MG63 (cell line): ENCODE results near the gene TMEM242. TPM values are rescaled to one million over a fixed set of nuclear protein-coding genes. Genes with fewer than 3 reads are reported as not detected.
"Not testable (repeated sequence)": the region's sequence is repeated elsewhere in the genome, so short reads cannot be mapped to it uniquely, and the experiment has no call there.

Experiments used
- DNase-seq: peaks from one replicate; pipeline ENCODE4 v3.0.0-alpha.2; 2020
- H3K27me3 ChIP-seq: fragments of 250-450 bp; sonication (Bioruptor Pico); 2 replicates; pipeline ENCODE4 v1.5.1; 2020; ENCODE audit warnings: mild to moderate bottlenecking, moderate library complexity
- H3K36me3 ChIP-seq: fragments of 250-450 bp; sonication (Bioruptor Pico); 2 replicates; pipeline ENCODE4 v1.5.1; 2020; ENCODE audit warnings: mild to moderate bottlenecking, moderate library complexity
- H3K4me3 ChIP-seq: fragments of 250-450 bp; sonication (Bioruptor Pico); 2 replicates; pipeline ENCODE4 v1.5.1; 2020; ENCODE audit warnings: mild to moderate bottlenecking, moderate library complexity
- H3K9me3 ChIP-seq: fragments of 250-450 bp; sonication (Bioruptor Pico); 2 replicates; pipeline ENCODE4 v1.5.1; 2020; ENCODE audit warnings: mild to moderate bottlenecking, moderate library complexity
- total RNA-seq: library from RNA; depleted of rRNA; stranded (reverse); fragments of >200 nt; shearing (Covaris generic); gene quantifications from 2 replicates; pipeline ENCODE4 v1.2.3, GENCODE V29; 2014; ENCODE audit warnings: low replicate concordance

Gene TMEM242
- total RNA-seq, 1 experiment from 2014 or later, result 6.0 TPM

- no peaks in the 10 kb centered on the region for H3K36me3 ChIP-seq
- H3K9me3 ChIP-seq, result no peaks in the 10 kb centered on the region
- no peak for DNase-seq
- peaks cover 7% of the 10 kb centered on the region for H3K27me3 ChIP-seq
- no peak overlapping the region for H3K4me3 ChIP-seq
These were observed 7.5 kb upstream of the TMEM242 start for GRCh38 chr6:157330831-157331230.

DNA sequence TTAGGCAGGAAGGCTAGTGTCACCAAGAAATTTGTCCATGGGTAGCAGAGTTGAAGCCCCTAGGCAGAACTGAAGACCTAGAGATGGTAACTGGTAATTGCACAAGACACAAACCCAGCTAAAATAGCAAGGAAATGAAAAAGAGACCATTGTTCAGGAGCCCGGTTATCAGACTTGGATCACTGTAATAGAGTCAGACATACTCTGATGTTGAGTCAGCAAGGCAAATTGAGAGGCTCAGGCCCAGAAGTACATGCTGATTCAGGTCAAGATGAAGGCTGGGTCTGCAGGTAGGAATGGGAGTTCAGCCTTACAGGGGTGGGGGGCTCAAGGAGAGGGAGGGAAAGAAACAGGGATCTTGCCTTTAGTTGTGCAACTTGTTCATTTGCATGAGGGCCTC, 6.5 kb upstream of the TMEM242 start:
- H3K27me3 ChIP-seq, result peaks cover 7% of the 10 kb centered on the region
- H3K9me3 ChIP-seq, result no peaks in the 10 kb centered on the region
- H3K36me3 ChIP-seq, result no peaks in the 10 kb centered on the region
- no peak overlapping the region for H3K4me3 ChIP-seq
- DNase-seq, result no peak

DNA sequence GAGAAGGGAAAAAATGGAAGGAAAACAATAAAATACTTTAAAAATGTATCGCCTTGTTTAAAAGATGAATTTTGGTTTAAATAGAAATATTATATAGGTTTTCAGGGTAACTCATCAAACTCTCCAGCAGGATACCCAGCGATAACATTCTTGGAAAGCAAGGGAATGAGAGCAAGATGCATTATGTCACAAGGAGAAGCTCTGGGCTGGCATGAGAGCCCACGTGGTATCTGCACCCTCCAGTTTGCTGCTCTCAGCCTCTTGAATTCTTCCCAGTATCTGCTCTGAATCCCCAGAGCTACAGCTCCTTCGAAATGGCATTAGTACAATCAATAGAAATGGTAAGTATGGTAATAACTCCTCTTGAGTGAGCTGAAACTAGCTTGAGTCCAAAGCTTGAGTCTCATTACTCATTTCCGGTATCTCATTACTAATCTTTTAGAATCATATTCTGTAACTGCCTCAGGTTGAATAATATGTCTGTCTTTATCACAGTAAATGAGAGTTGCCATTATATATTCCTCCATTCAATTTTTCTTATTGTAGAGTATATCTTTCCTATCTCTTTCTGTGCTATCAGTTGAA, 4.9 kb upstream of the TMEM242 start:
- H3K27me3 ChIP-seq, result peaks cover 7% of the 10 kb centered on the region
- H3K9me3 ChIP-seq, result no peaks in the 10 kb centered on the region
- no peaks in the 10 kb centered on the region for H3K36me3 ChIP-seq
- DNase-seq, result no peak
- no peak overlapping the region for H3K4me3 ChIP-seq

GRCh38 chr6:157326979-157327378, 3.7 kb upstream of the TMEM242 start:
- no peak overlapping the region for H3K4me3 ChIP-seq
- peaks cover 2% of the 10 kb centered on the region for H3K27me3 ChIP-seq
- DNase-seq, result no peak
- H3K36me3 ChIP-seq, result no peaks in the 10 kb centered on the region
- no peaks in the 10 kb centered on the region for H3K9me3 ChIP-seq

- Histone ChIP-seq H3K36me3 (peaks cover 3% of the 10 kb centered on the region; the same call in 1 of the 2 replicates), H3K4me3 (no peak overlapping the region), H3K27me3 (peaks cover 2% of the 10 kb centered on the region), H3K9me3 (no peaks in the 10 kb centered on the region)
- DNase-seq, result no peak
These were observed 1.9 kb upstream of the TMEM242 start for GRCh38 chr6:157325069-157325805.

DNA sequence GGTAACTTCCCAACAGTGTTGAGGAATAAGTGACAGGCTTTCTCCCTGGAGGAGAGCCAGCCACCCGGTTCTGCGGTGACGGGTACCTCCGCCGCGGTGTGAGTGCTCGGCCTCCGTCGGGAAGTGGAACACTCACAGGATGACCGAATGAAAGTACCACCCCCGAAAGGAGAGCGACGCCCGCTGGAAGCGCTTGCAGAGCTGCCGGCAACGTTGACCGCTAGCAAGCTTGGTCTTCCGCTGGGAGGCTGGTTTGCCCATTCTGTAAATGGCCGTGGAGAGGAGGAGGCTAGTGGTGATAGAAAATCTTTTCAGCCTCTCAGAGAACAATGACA, 614 bp upstream of the TMEM242 start:
- Histone ChIP-seq H3K9me3 (no peaks in the 10 kb centered on the region), H3K4me3 (peak overlapping the region; percentile 90), H3K36me3 (peaks cover 10% of the 10 kb centered on the region), H3K27me3 (peaks cover 2% of the 10 kb centered on the region; the same call in 1 of the 2 replicates)
- peak; percentile 79 for DNase-seq

- Histone ChIP-seq H3K4me3 (peak overlapping the region; percentile 90), H3K36me3 (peaks cover 15% of the 10 kb centered on the region), H3K9me3 (no peaks in the 10 kb centered on the region), H3K27me3 (peaks cover 2% of the 10 kb centered on the region; the same call in 1 of the 2 replicates)
- DNase-seq, result peak; percentile 89
These were observed 496 bp downstream of the TMEM242 start for GRCh38 chr6:157322792-157323254.

DNA sequence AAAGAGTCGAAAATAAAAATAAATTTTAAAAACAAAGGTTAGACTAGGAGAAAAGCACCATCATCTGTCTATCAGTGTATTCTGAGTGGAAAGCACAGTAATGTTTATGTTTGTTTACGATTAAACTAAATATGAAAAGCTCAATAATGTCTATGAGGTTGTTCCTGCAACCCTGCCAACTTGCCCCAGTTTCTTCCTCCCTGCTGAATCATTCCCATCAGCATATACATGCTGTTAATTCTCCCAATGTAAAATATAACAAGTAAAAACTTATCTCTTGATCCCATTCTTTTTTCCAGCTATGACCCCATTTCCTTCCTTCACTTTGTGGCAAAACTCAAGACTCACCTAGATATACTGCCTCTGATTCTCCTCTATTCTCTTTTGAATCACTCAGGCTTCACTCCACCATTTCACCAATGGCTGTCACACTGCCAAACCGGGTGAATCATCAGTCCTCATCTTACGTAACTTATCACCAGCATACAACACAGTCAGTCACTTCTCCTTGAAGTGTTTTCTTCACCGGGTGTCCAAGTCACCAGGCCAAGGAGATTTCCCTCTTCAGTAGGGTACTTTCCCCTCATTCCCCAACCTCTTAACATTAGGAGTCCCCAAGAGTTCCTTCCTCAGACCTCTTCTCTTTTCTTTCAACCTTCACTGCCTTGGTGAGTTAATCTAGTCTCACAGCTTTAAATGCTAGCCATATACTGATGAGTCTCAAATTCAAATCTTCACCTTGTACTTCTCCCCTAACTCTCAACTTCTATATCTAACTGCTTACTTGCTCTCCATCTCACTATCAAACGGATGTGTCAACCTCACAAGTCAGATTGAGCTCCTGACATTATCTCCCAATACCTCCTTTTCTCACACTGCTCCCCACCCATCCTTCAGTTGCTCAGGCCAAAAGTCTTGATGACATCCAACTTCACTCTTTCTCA, 6.2 kb downstream of the TMEM242 start:
- no peak overlapping the region for H3K4me3 ChIP-seq
- H3K9me3 ChIP-seq, result no peaks in the 10 kb centered on the region
- DNase-seq, result peak; percentile 78
- H3K36me3 ChIP-seq, result peaks cover 23% of the 10 kb centered on the region
- H3K27me3 ChIP-seq, result no peaks in the 10 kb centered on the region

DNA sequence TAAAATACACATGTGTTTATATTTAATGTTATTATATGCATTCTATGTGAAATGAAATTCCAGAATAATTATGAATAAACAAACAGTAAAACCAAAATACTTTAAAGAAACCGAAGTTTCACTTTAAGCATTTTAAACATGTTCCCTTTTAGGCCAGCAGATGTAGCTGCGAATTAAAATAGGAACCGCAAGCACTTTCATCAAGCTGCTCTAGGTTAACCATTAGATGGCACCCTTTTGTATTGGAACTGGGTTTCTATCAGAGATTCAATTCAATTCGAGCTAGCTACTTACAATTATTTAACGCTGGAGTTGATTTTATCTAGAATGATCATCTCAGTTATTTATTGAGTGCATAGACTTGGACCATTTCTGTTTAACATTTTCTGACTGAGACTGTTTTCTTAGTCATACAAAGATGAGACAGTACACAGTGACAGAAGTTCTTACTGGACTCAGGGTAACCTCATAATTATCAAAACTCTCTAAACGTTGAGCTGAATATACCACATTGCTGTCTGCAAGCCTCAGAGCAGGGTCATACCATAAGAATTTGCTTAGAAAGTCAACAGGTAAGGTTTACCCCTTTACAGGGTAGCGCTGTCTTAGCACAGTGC, 8.5 kb downstream of the TMEM242 start:
- H3K9me3 ChIP-seq, result no peaks in the 10 kb centered on the region
- H3K4me3 ChIP-seq, result no peak overlapping the region
- H3K36me3 ChIP-seq, result peaks cover 19% of the 10 kb centered on the region
- DNase-seq, result no peak
- H3K27me3 ChIP-seq, result no peaks in the 10 kb centered on the region

DNA sequence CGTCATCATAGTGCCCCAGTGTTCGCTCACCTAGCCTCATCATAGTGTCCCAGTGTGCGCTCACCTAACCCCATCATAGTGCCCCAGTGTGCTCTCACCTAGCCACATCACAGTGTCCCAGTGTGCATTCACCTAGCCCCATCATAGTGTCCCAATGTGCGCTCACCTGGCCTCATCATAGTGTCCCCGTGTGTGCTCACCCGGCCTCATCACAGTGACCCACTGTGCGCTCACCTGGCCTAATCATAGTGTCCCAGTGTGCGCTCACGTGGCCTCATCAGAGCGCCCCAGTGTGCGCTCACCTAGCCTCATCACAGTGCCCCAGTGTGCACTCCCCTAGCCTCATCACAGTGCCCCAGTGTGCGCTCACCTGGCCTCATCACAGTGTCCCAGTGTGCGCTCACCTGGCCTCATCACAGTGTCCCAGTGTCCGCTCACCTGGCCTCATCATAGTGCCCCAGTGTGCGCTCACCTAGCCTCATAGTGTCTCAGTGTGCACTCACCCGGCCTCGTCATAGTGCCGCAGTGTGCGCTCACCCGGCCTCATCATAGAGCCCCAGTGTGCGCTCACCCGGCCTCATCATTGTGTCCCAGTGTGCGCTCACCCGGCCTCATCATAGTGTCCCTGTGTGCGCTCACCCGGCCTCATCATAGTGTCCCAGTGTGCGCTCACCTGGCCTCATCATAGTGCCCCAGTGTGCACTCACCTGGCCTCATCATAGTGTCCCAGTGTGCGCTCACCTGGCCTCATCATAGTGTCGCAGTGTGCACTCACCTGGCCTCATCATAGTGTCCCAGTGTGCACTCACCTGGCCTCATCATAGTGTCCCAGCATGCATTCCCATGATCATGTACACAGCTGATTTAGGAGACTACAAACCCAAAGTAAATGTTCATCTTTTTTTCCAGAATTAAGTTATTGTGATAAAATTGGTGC, 9.5 kb downstream of the TMEM242 start:
- Histone ChIP-seq H3K9me3 (no peaks in the 10 kb centered on the region), H3K4me3 (no peak overlapping the region), H3K36me3 (peaks cover 13% of the 10 kb centered on the region), H3K27me3 (no peaks in the 10 kb centered on the region)
- DNase-seq, result no peak

- DNase-seq, result no peak
- no peaks in the 10 kb centered on the region for H3K27me3 ChIP-seq
- H3K36me3 ChIP-seq, result peaks cover 7% of the 10 kb centered on the region
- H3K4me3 ChIP-seq, result no peak overlapping the region
- H3K9me3 ChIP-seq, result no peaks in the 10 kb centered on the region
These were observed 10.6 kb downstream of the TMEM242 start for GRCh38 chr6:157312757-157313156.

DNA sequence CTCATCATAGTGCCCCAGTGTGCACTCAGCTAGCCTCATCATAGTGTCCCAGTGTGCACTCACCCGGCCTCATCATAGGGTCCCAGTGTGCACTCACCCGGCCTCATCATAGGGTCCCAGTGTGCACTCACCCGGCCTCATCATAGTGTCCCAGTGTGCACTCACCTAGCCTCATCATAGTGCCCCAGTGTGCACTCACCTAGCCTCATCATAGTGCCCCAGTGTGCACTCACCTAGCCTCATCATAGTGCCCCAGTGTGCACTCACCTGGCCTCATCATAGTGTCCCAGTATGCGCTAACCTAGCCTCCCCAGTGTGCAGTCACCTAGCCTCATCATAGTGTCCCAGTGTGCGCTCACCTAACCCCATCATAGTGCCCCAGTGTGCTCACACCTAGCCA, 12.6 kb downstream of the TMEM242 start:
- H3K27me3 ChIP-seq, H3K9me3 ChIP-seq, H3K4me3 ChIP-seq, H3K36me3 ChIP-seq, DNase-seq: not testable (repeated sequence)

GRCh38 chr6:157307661-157308060, 15.7 kb downstream of the TMEM242 start:
- Histone ChIP-seq H3K9me3 (no peaks in the 10 kb centered on the region), H3K4me3 (no peak overlapping the region), H3K36me3 (no peaks in the 10 kb centered on the region), H3K27me3 (no peaks in the 10 kb centered on the region)
- DNase-seq, result no peak

DNA sequence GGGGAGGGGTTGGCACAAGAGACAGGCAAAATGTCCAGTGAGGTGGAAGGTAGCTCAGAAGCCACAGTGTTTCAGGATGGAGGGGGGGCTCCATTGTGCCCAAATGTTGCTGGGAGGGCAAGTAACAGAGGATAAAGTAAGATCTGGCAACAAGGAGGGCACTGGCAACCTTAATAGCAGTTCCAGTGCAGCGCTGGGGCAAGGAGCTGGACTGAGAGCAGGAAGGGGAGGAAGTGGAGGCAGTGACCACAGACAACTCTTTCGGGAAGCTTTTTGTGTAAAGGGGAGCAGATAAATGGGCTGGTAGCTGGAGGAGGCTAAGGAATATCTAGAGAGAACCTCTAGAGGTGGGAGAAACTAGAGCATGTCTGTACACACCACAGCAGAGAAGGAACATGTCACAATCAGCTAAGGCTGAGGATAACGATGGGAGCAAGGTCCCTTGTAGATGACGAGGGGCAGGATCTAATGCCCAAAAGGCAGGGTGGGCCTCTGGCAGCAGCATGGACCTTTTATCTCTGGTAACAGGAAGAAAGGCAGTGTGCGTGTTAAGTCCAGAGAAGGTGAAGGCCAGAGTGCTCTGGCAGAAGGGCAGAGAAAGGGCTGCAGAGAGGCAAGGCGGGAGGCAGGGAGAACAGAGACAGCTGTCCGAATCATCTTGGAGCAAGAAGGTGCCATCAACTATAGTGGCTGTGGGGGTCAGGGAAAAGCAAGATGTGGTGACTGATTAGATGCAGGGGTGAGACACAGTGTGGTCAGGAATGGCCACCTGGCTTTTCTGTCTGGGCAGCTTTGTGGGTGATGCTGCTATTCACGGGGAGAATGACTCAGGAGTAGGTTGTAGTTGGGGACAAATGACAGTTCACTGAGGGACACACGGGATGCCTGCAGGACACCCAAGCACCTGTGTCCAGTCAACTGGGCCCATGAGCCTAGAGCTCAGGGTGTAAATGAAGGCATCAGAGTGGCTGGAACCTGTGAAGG, 17.4 kb downstream of the TMEM242 start:
- no peak for DNase-seq
- Histone ChIP-seq H3K4me3 (no peak overlapping the region), H3K36me3 (no peaks in the 10 kb centered on the region), H3K9me3 (no peaks in the 10 kb centered on the region), H3K27me3 (no peaks in the 10 kb centered on the region)
